AG09309 (cell line): ENCODE data around the gene CUL2.
"Not testable (repeated sequence)": the region's sequence is repeated elsewhere in the genome, so short reads cannot be mapped to it uniquely, and the experiment has no call there.

Experiments
- DNase-seq: peaks from one replicate; pipeline ENCODE4 v3.0.0-alpha.2; 2010; ENCODE audit warnings: low read depth
- H3K4me3 ChIP-seq: 2 replicates; pipeline ENCODE4 v1.5.1; 2011; ENCODE audit warnings: mild to moderate bottlenecking, low read depth, low read length, moderate library complexity; ENCODE audit not compliant: control insufficient read depth
- CTCF ChIP-seq: IDR thresholded peaks from 2 replicates; pipeline ENCODE4 v1.5.1; 2011; ENCODE audit warnings: mild to moderate bottlenecking, low read depth, low read length, inconsistent platforms; ENCODE audit not compliant: insufficient read depth, control insufficient read depth; ENCODE audit errors: missing control alignments

CUL2 gene

GRCh38 chr10:34981844-34982243 is 108.3 kb downstream of the CUL2 start:
- no peak overlapping the region for H3K4me3 ChIP-seq
- TF ChIP-seq CTCF, result no peak
- DNase-seq, result no peak

- TF ChIP-seq CTCF, result no peak
- DNase-seq, result no peak
- no peak overlapping the region for H3K4me3 ChIP-seq
Measured at GRCh38 chr10:34979938-34980337, 110.2 kb downstream of the CUL2 start.

- no peak overlapping the region for H3K4me3 ChIP-seq
- TF ChIP-seq CTCF, result no peak
- DNase-seq, result no peak
Measured at GRCh38 chr10:34978080-34978479, 112.1 kb downstream of the CUL2 start.

GRCh38 chr10:34976380-34976910 is 113.7 kb downstream of the CUL2 start:
- not testable (repeated sequence) for DNase-seq, H3K4me3 ChIP-seq

- DNase-seq, H3K4me3 ChIP-seq: not testable (repeated sequence)
- TF ChIP-seq CTCF, result peak; percentile 24
Measured at GRCh38 chr10:34974364-34975065, 115.6 kb downstream of the CUL2 start.

- not testable (repeated sequence) for DNase-seq, H3K4me3 ChIP-seq
Measured at GRCh38 chr10:34973757-34974156, 116.4 kb downstream of the CUL2 start.

GRCh38 chr10:34973121-34973520 is 117.0 kb downstream of the CUL2 start:
- not testable (repeated sequence) for DNase-seq, H3K4me3 ChIP-seq

GRCh38 chr10:34972591-34972990 is 117.5 kb downstream of the CUL2 start:
- not testable (repeated sequence) for H3K4me3 ChIP-seq, DNase-seq

GRCh38 chr10:34971606-34972334 is 118.4 kb downstream of the CUL2 start:
- DNase-seq, H3K4me3 ChIP-seq: not testable (repeated sequence)
